G401 (cell line): ENCODE measurements around the gene ADCY9. TPM values are rescaled to one million over a fixed set of nuclear protein-coding genes. Genes with fewer than 3 reads are reported as not detected.
"Not testable (repeated sequence)": the region's sequence is repeated elsewhere in the genome, so short reads cannot be mapped to it uniquely, and the experiment has no call there.

Source experiments
- DNase-seq: peaks from one replicate; pipeline ENCODE4 v3.0.0-alpha.2; 2015; ENCODE audit warnings: low spot score
- in situ Hi-C: cut with HindIII; loops from 2 replicates; pipeline ENCODE4 v1.10.0; 2016; ENCODE audit warnings: low sequenced_read_pairs, mixed read lengths
- total RNA-seq: library from RNA; depleted of rRNA; stranded (reverse); fragments of >200 nt; shearing (Covaris generic); gene quantifications from 2 replicates; pipeline ENCODE4 v1.2.3, GENCODE V29; 2014

The ADCY9 gene
- total RNA-seq, 1 experiment from 2014 or later = 2.6 TPM

DNA sequence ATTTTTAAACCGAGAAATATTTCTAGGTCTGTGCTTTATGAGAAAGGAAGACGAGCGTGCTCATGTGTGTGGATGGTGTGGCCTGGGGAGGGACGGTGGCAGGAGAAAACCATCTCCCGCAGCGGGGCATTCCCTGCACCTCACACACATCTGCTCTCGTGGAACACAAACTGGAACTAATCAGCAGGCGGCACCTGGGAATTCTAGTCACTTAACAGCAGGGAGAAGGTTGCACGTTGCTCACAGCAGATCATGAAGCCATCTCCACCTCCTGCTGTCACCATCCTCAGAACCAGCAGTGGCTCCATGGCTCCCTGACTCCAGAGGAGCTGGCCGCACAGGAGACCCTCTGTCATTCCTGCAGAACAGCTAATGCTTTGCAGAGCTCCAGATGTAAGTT is 35.2 kb downstream of the ADCY9 start:
- in situ Hi-C loops = no loop called here
- DNase-seq = peak; percentile 17

DNA sequence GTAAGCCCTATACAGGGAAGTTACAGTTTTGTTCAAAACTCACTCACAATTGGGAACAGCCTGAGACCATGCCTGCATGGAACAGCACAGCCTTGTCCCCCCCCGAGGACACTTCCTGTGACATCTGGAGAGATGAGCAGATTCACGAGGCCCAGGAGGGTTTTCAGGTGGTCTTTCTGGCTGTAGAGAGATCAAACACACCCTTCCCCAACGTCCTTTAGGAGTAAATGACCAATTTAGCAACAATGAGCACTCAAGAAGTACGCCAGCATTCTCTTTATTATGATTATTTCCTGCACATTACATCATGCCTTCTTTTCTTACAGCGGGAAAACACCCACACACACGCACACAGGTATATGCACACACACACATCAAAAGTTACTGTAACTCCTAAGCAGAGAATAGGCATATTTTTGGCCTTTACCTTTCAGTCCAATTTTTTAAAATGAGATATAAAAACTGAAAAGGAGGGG is 39.0 kb downstream of the ADCY9 start:
- in situ Hi-C loops = no loop called here
- DNase-seq = no peak

DNA sequence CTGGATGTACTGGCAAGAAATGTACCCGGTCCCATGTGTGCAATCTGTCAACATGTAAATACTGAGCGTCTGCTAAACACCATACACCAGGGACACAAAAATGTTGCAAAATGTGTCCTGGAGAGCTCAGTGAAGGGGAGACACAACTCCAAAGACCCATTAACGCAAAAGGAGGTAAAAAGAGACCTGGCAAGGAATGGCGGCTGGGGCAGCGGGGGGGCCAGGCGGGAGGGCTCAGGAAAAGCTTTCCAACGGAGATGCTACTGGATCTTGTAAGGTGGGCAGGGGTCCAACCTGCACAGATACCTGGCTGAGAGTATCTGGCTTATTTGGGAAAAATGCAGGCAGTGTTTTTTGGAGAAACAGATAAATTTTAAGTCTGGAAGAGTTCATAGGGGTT is 40.7 kb downstream of the ADCY9 start:
- DNase-seq = peak; percentile 37
- in situ Hi-C loops = no loop called here

DNA sequence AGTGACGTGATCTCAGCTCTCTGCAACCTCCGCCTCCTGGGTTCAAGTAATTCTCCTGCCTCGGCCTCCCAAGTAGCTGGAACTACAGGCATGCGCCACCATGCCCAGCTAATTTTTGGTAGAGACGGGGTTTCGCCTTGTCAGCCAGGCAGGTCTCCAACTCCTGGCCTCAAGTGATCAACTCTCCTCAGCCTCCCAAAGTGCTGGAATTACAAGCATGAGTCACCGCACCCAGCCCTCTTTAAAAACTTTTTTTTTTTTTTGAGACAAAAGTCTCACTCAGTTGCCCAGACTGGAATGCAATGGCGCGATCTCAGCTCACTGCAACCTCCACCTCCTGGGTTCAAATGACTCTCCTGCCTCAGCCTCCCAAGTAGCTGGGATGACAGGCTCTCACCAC is 43.1 kb downstream of the ADCY9 start:
- DNase-seq, in situ Hi-C loops: not testable (repeated sequence)

GRCh38 chr16:4071686-4072561 is 44.3 kb downstream of the ADCY9 start:
- no peak for DNase-seq
- in situ Hi-C loops = no loop called here

DNA sequence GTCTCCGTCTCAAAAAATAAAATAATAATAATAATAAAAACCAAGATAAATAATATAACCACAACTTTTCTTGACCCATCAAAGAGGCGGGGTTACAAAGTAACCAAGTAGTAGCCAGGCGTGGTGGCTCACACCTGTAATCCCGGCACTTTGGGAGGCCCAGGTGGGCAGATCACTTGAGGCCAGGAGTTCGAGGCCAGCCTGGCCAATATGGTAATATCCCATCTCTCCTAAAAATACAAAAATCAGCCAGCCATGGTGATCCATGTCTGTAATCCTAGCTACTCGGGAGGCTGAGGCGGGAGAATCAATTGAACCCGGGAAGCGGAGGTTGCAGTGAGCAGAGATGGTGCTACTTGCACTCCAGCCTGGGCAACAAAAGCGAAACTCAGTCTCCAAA is 45.3 kb downstream of the ADCY9 start:
- in situ Hi-C loops = no loop called here

GRCh38 chr16:4067262-4068001 is 48.8 kb downstream of the ADCY9 start:
- in situ Hi-C loops = no loop called here
- DNase-seq = no peak

More for the DNA sequence above, 45.3 kb downstream of the ADCY9 start:
- DNase-seq = no peak

GRCh38 chr16:4064950-4065352 is 51.3 kb downstream of the ADCY9 start:
- no peak for DNase-seq
- in situ Hi-C loops = no loop called here

DNA sequence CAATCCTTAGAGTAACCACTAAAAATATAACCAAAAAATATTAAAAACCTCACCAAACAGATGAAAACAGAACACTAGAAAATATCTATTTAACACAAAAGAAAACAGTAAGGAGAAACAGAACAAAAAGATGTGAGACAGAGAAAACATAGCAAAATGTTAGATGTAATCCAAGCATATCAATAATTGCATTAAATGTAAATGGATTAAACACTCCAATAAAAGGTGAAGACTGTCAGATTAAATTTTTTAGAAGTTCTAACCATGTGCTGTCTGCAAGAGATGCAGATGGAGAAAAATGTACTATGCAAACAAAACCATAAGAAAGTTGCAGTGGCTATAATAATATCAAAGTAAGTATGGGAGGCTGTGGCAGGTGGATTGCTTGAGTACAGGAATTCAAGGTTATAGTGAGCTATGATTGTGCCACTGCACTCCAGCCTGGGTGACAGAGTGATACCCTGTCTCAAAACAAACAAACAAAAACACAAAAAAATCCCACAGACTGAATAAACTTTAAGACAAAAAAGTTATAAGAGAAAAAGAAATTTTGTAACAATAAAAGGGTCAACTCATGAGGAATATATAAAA is 53.9 kb downstream of the ADCY9 start:
- DNase-seq = no peak
- in situ Hi-C loops = no loop called here

- DNase-seq = no peak
- in situ Hi-C loops = no loop called here
These were observed 55.4 kb downstream of the ADCY9 start for GRCh38 chr16:4060823-4061222.

GRCh38 chr16:4060009-4060408 is 56.2 kb downstream of the ADCY9 start:
- in situ Hi-C loops = no loop called here
- DNase-seq = no peak

- in situ Hi-C loops = no loop called here
- DNase-seq = no peak
These were observed 57.9 kb downstream of the ADCY9 start for GRCh38 chr16:4058386-4058785.

GRCh38 chr16:4057439-4057877 is 58.8 kb downstream of the ADCY9 start:
- in situ Hi-C loops = no loop called here
- DNase-seq = no peak

DNA sequence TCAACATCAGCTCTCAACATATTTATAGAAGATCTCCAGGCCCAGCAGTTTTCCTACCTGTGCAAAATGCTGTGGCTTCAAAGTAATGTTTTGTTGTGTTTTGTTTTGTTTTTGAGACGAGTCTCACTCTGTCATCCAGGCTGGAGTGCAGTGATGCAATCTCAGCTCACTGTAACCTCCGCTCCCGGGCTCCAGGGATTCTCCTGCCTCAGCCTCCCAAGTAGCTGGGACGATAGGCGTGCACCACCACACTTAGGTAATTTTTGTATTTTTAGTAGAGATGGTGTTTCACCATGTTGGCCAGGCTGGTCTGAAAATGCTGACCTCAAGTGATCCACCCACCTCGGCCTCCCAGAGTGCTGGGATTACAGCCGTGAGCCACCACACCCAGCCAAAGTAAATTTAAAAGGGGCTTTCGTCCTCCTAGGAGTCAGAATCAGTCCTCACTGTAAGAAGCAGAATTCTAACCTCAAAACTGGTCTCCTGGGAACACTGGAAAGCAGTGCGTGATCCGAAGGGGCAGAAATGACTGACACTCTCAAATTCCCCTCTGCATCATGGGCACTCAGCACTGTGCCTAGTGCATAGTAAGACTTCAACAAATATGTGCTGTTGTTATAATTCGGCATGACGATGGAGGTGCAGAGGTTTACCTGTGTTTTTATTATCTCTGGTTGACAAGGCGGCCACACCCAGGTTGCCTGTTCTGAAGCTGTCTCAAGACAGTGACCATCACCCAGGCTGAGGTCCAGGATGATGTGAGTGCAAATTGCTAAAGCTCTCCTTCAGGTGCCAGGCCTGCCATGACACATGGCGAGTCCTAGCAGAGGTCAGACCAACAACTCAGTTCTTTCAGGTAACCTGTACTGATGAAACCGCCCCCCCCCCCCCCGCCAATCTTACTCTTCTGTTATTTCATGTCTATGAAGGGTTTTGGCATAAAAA is 59.8 kb downstream of the ADCY9 start:
- in situ Hi-C loops = no loop called here
- DNase-seq = no peak

DNA sequence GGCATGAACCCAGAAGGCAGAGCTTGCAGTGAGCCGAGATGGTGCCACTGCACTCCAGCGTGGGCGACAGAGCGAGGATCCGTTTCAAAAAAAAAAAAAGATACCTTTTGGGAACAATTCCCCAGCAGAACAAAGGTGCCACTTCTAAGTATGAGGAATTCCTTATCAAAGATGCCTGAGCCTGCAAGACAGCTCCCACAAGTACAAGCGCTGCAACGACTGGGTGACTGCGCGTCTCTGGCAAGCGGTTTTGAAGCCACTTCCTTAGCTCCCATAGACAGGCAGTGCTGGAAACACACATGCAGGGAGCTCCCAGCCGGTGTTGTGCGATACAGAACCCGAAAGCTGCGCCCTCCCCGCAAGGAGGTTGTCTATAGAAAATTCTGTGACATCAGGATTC is 60.5 kb downstream of the ADCY9 start:
- in situ Hi-C loops = no loop called here
- no peak for DNase-seq

DNA sequence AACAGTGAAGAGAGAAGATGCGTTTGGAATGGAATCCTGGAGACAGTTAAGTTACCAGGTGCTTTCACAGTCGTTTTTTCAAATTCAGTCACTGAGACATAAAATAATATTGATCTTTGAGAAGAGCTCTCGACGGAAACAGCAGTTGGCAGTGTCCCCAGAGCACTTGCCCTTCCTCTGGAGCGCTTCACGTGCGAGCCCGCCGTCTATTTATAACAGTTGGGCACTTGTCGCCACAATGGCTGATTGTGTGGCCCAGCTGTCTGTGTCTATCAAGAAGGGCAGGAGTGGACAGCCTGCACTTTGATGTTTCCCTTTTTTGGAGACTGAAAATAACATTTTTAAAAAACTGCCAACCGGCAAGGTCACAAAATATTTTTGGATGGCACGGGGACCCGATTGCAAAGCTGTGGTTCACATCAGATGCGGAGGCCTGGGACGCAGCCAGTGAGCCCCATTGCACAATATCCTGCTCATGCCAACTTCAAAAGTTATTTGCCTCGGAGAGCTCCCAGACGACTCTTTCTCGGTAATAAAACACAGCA is 62.9 kb downstream of the ADCY9 start:
- DNase-seq = peak; percentile 27
- in situ Hi-C loops = no loop called here

- no peak for DNase-seq
- in situ Hi-C loops = no loop called here
These were observed 63.4 kb downstream of the ADCY9 start for GRCh38 chr16:4052801-4053293.

GRCh38 chr16:4052096-4052495 is 64.1 kb downstream of the ADCY9 start:
- no peak for DNase-seq
- in situ Hi-C loops = no loop called here
